GM12864 (cell line): ENCODE data around the gene DUSP14.

ENCODE experiments used
- DNase-seq: peaks from one replicate; pipeline ENCODE4 v3.0.0-alpha.2; 2011; ENCODE audit warnings: low read depth
- H3K4me3 ChIP-seq: 2 replicates; pipeline ENCODE4 v1.5.1; 2011; ENCODE audit warnings: mild to moderate bottlenecking, low read depth, low read length, control low read depth
- CTCF ChIP-seq: IDR thresholded peaks from 2 replicates; pipeline ENCODE4 v1.5.1; 2011; ENCODE audit warnings: low read depth, mild to moderate bottlenecking, moderate library complexity, low read length, control low read depth, inconsistent platforms; ENCODE audit errors: missing control alignments

Gene DUSP14

GRCh38 chr17:37485938-37486570, 3.6 kb upstream of the DUSP14 start:
- no peak overlapping the region for H3K4me3 ChIP-seq

GRCh38 chr17:37488009-37488604, 1.6 kb upstream of the DUSP14 start:
- no peak overlapping the region for H3K4me3 ChIP-seq
- no peak for TF ChIP-seq CTCF
- DNase-seq = no peak

More at GRCh38 chr17:37485938-37486570, 3.6 kb upstream of the DUSP14 start:
- DNase-seq = no peak
- TF ChIP-seq CTCF = no peak

- peak; percentile 36 for DNase-seq
- peak; percentile 1 for TF ChIP-seq CTCF
- peak overlapping the region; percentile 72 for H3K4me3 ChIP-seq
Measured at GRCh38 chr17:37488607-37489196, 989 bp upstream of the DUSP14 start.

- peak; percentile 43 for TF ChIP-seq CTCF
- peak overlapping the region; percentile 72 for H3K4me3 ChIP-seq
- DNase-seq = no peak
Measured at GRCh38 chr17:37490022-37490587, 414 bp downstream of the DUSP14 start.

- DNase-seq = no peak
- no peak for TF ChIP-seq CTCF
- H3K4me3 ChIP-seq = peak overlapping the region; percentile 72
Measured at GRCh38 chr17:37490638-37491614, 1.2 kb downstream of the DUSP14 start.

GRCh38 chr17:37492167-37492566, 2.5 kb downstream of the DUSP14 start:
- H3K4me3 ChIP-seq = no peak overlapping the region
- no peak for DNase-seq
- no peak for TF ChIP-seq CTCF
